ENCODE results near the gene SSX4B. TPM values are rescaled to one million over a fixed set of nuclear protein-coding genes. Genes with fewer than 3 reads are reported as not detected.
"Not testable (repeated sequence)": the region's sequence is repeated elsewhere in the genome, so short reads cannot be mapped to it uniquely, and the experiment has no call there.

The SSX4B gene
- total RNA-seq, 1 donor = not detected

- TF ChIP-seq CTCF (IDR thresholded peaks at IDR 0.05; ENCODE audit: extremely low read depth, low read depth, low read length) = no peak
- Histone ChIP-seq H3K4me2 (ENCODE audit: insufficient read depth, low read length) (no peak overlapping the region), H3K27me3 (ENCODE audit: insufficient read depth, low read length) (no peaks in the 10 kb centered on the region), H2AFZ (ENCODE audit: low read length) (no peak overlapping the region), H3K9me3 (ENCODE audit: low read depth, low read length) (no peaks in the 10 kb centered on the region), H3K4me1 (ENCODE audit: insufficient read depth, low read length) (no peaks in the 10 kb centered on the region), H3K4me3 (ENCODE audit: insufficient read depth, low read length) (no peak overlapping the region), H3K27ac (ENCODE audit: low read depth, low read length) (no peak overlapping the region), H3K36me3 (ENCODE audit: insufficient read depth, low read length) (no peaks in the 10 kb centered on the region), H4K20me1 (ENCODE audit: insufficient read depth, low read length) (no peaks in the 10 kb centered on the region), H3K79me2 (ENCODE audit: insufficient read depth, low read length) (no peaks in the 10 kb centered on the region)
- no peak for DNase-seq (ENCODE audit: insufficient read length, low spot score, missing footprints)
Observed at GRCh38 chrX:48357681-48358080, 54.1 kb downstream of the SSX4B start.

- H3K27me3 ChIP-seq (ENCODE audit: insufficient read depth, low read length); DNase-seq (ENCODE audit: insufficient read length, low spot score, missing footprints); H3K79me2 ChIP-seq (ENCODE audit: insufficient read depth, low read length); H2AFZ ChIP-seq (ENCODE audit: low read length); H3K27ac ChIP-seq (ENCODE audit: low read depth, low read length); H3K4me2 ChIP-seq (ENCODE audit: insufficient read depth, low read length); H3K4me1 ChIP-seq (ENCODE audit: insufficient read depth, low read length); H3K36me3 ChIP-seq (ENCODE audit: insufficient read depth, low read length); H4K20me1 ChIP-seq (ENCODE audit: insufficient read depth, low read length); H3K9me3 ChIP-seq (ENCODE audit: low read depth, low read length); H3K4me3 ChIP-seq (ENCODE audit: insufficient read depth, low read length): not testable (repeated sequence)
Observed at GRCh38 chrX:48356315-48357094, 55.3 kb downstream of the SSX4B start, which contains the start of gene SSX3. Gene SSX3 (minus strand): TSS chrX:48356703. CDS start chrX:48355249, 1,454 bp downstream.

Small RNA genes within 50 kb of the gene (small RNA-seq; reads per million reads assigned to genes)
- gene AL606490.4 (not detected), gene AL606490.7 (not detected)

Other genes starting within 250 kb of the SSX4B start
- gene SSX5, start 215.2 kb downstream of the SSX4B start, total RNA-seq = not detected in 2 replicates
- gene SSX1, start 156.6 kb downstream of the SSX4B start, total RNA-seq = not detected in 2 replicates
- gene SSX3, start 55.3 kb downstream of the SSX4B start, total RNA-seq = not detected in 2 replicates
- gene SSX4, start 28.4 kb downstream of the SSX4B start, total RNA-seq = not detected in 2 replicates
- 48.9 and 52.8 TPM in 2 replicates for gene SLC38A5, start 58.3 kb upstream of the SSX4B start, total RNA-seq
- gene FTSJ1, start 64.2 kb upstream of the SSX4B start, total RNA-seq = 67.3 and 67.5 TPM in 2 replicates
- gene PORCN, start 97.0 kb upstream of the SSX4B start, total RNA-seq = 12.4 and 13.8 TPM in 2 replicates
- gene EBP, start 109.8 kb upstream of the SSX4B start, total RNA-seq = 45.6 and 64.8 TPM in 2 replicates
- gene TBC1D25, start 127.8 kb upstream of the SSX4B start, total RNA-seq = 8.8 and 10.1 TPM in 2 replicates
- gene RBM3, start 162.5 kb upstream of the SSX4B start, total RNA-seq = 441 and 527 TPM in 2 replicates
- gene WDR13, start 185.5 kb upstream of the SSX4B start, total RNA-seq = 78.1 and 88.7 TPM in 2 replicates